HL-60/S4 (cell line): ENCODE measurements around the gene CBFA2T3.

Experiments used
- in situ Hi-C: fragments of 300-500 bp; cut with MboI; formaldehyde crosslinking; loops from 2 replicates; pipeline ENCODE4 v1.14.3; 2022; ENCODE audit warnings: low sequenced_read_pairs

CBFA2T3 gene

DNA sequence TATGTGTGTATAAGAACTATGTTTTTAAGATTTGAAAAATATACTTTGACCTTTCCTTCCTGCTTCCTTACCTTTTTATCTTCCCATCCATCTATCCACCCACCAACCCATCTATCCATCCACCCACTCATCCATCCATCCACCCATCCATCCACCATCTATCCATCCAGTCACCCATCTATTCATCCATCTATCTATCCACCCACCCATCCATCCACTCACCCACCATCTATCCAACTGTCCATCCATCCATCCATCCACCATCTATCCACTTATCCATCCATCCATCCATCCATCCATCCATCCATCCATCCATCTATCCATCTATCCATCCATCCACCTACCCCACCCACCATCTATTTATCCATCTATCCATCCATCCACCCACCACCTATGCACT, 12.4 kb downstream of the CBFA2T3 start:
- in situ Hi-C loops, result no loop called here

DNA sequence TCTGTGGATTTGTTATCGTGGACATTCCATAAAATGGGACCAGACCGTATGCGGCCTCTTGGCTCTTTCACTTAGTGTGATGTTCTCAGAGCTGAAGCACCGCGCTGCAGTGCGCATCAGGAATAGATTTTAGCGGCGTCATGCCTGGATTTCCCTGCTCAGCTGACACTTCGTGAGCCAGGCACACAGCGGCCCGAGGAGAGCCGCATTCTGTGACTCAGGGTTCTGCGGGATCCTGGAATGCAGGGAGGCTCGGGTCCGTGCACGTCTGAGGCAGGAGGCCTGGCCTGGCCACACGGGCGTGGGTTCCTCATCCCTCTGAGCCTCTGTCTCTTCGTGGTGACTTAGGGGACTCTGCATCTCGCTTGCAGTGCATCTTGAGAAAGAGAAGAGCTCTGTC, 13.4 kb downstream of the CBFA2T3 start:
- in situ Hi-C loops, result no loop called here

DNA sequence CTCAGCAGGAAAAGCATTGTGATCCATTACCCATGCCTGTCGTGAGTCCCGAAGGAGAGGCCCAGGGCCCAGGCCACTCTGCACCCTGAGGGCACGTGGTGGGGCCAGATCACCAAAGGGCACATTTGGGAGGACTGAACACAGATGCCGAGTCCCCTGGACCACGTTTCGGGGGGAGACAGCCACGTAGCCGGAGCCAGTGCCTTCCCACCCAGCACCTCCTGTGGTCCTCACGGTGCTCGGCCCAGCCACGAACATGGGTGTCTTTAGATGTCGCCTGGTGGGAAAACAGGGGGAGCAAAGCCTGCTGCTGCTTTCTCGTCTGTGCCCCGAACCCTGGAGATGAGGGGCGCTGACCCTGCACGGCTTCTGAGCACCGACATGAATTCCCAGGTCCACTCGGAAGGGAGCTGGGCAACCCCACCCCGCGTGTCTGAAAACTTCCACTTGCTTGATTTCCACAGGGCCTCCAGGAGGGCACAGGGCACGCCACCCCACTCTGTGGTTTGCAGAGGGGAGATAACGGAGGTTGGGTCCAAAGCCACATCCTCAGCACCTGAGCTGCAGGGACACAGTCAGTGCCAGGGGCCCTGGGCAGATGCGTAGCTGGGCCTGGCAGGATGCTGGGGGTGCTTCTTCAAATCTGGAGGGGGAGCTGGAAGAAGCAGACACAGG, 14.4 kb downstream of the CBFA2T3 start:
- in situ Hi-C loops, result no loop called here

DNA sequence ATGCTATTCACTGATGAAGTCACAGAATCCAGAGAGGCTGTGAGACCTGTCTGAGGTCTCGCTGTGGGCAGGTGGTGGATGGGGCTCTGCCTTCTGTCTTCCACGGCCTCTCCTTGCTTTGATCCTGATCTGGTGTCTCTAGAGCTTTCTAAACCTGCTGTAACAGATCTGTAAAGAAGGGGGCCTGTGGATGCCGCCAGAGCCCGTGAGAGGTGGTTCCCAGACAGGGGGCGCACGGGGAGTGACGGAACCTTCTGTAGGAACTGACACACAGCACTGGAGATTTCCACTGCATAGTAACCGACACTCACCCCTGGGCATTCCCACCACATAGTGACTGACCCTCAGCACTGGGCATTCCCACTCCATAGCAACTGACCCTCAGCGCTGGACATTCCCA, 16.0 kb downstream of the CBFA2T3 start:
- in situ Hi-C loops, result no loop called here

DNA sequence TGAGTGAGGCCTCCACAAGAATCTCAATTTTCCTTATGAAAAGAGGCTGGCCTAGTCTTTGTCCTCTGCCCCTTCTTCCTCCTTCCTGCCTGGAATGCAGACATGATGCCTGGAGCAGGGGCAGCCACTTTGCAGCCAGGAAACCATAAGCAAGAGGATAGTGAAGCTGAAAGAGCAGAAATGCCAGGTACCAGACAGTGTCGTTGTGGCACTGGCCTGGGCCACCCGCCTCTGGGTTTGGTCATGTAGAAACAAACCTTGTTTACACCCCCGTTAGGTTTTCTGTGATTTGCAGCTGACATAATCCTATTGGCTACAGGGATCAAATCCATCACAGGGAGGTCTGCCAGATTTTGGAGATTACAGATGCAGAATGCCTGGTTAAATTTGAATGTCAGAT, 16.5 kb downstream of the CBFA2T3 start:
- in situ Hi-C loops, result no loop called here

DNA sequence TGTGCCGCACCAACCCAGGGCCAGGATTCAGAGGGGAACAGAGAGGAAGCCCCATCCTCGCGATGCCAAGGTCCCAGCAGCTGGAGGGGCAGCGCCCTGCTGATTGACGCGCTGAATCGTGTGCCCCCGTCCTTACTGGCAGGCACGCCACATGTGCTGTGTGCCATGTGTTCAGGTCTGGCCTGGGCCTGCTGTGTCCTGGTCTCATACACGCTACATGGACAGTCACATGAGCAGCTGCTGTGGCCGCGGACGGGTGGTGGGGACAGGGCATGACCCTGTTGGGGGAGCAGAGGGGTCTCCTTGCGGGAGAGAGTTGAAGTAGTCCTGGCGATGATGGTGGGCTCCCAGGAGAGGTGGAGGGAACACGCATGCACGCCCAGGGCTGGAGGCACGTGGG, 18.0 kb downstream of the CBFA2T3 start:
- in situ Hi-C loops, result no loop called here

DNA sequence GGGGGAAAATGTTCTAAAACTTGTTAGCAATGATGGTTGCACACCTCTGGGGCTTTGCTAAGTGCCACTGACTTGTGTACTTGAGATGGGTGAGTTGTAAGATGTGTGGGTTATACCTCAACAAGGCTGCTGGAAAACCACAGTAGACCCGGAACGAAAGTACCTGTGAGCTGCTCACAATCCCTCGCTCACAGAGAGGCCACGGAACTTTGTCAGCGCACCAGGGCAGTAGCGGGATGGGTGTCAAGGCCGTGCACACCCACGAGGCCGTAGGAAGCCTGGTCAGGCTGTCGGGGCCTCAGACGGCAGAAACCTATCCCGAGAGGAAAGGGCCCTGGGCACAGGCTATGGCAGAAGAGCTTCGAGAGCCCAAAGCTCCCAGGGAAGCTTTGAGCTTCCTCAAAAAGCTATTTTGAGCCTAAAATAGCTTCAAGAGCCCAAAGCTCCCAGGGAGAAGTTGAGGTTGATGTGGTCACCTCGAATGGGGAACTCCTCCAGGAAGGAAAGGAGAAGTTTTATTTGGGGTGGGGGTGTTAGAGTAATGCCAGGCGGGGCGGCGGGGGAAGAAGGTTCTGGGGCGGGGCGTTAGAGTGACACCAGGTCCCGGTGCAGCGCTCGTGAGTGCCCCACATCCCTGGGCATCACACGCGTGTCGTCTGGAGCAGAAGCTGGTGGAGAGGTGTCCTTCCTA, 19.0 kb downstream of the CBFA2T3 start:
- in situ Hi-C loops, result no loop called here

DNA sequence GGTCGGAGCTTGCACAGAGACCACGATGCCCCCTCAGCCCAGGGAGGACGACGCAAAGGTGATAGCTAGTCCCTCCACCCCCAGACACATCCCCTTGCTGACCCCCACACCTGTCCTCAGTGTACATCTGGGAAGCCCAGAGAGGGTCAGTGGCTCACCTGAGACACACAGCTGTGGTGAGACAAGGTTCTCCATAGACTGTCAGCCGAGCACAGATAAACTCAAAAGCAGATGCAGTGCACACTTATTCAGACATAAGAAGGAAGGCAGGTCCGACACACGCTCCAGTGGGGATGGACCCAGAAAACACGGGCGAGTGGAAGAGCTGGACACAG, 19.6 kb downstream of the CBFA2T3 start:
- in situ Hi-C loops, result no loop called here

DNA sequence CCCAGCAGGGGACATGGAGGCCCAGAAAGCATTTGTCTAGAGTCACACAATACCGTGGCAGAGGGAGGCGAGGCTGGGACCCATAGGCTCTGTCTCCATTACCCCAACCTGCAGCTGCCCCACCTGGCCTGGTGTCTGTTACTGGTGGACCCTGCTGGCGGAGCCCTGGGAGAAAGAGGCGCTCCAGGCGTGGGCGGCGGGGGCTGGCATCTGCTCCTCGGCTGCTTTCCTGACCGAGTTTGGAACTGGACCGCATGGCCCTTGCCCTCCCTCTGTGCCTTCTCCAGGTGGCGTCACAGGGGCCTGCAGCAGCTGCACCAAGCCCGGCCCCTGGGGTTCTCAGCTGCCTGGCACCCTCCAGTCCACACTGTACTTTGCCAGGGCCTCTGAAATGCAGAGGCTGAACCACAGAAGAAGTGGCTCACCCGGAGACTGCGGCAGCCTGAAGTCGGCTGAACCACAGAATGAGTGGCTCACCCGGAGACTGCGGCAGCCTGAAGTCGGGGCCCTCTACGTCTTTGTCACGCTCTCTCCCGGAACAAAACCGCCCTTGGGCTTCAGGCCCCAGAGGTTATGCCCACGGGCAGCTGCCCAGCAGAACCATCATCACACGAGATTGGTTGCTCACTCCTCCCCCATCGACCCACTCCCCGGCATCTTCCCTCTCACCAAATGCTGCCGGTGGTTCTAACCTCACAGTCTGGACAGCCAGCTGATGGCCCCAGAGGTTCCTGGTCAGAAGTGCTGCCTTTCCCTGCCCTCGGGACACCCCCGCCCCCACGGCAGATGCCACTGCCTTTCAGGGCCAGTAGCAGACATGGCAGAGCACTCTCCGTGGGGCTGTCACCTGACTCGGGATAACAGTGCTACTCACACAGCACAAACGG, 20.2 kb downstream of the CBFA2T3 start:
- in situ Hi-C loops, result no loop called here

DNA sequence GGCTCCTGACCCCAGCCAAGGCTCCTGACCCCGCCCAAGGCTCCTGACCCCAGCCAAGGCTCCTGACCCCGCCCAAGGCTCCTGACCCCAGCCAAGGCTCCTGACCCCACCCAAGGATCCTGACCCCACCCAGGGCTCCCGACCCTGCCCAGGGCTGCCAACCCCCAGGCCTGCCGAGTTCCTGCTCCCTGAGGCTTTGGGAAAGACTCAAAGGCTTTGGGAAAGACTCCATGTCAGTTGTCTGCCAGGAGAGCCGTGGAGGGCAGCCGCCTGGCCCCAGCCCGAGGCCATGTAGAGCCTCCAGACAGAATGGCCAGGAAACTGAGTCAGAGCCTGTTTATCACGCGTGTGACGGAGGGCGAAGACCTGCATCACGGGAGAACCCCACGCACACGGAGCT, 21.1 kb downstream of the CBFA2T3 start:
- in situ Hi-C loops, result no loop called here

DNA sequence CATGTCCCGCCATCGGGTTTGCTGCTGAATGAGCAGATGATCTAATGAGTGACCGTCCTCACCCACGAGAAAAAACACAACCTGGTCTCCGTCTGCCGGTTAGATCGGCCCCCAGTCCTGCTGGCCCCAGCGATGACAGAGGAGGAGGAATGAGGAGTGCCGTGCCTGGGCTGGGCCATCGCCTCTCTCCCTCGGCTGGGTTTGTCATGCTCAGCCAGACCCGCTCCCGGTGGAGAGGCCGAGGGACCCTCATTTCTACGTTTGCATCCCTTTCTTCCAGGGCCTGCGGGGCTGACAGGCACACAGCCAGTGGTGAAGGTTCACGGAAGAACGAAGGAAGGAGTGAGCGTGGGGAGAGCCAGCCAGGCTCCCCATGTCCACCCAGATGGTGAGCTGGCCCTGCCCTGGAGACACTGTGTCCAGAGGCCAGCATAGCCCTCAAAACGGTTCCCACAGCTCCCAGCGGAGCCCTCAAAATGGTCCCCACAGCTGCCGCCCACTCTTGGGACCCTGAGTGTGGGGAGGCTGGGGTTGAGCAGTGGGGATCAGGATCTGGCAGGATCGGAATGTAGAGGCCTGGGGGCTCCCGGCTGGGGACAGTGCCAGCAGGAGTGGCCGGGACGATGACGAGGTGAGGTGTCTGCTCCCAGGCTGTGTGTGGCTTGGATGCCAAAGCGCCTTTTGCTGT, 23.9 kb downstream of the CBFA2T3 start:
- in situ Hi-C loops, result no loop called here

DNA sequence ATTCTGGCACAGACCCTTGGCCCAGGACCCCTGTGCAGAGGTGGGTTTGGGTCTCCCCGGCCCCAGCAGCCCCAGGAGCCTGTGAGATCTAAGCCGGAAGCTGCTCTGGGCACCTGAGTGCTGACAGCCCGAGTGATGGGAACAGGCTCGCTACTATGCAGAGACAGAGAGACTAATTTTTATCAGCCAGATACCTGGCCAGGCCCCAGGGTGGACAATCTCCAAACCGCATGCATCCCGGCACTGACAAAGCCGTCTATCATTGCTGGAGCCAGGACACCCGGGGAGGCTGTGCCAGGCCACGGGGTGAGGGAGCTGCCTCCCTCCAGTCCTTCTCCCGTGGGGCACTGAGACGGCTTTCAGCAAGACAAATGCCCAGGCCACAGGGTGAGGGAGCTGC, 25.0 kb downstream of the CBFA2T3 start:
- in situ Hi-C loops, result no loop called here

DNA sequence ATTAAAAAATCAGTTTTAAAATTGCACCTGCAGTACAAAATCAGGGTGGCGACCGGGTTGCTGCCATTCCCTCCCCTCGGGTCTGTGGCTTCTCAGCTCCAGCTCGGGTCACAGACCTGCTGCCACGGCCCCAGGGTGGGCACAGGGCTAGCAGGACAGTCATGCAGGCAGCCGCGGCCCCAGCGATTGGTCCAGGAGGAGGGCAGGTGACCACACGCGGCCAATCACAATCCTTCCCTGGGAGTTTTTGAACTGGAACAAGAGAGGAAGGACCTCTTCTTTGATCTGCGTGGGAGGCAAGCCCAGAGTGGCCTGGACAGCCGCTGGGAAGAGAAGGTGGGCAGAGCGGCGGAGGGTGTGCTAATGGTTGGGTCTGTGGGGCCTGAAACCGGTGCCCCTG, 25.5 kb downstream of the CBFA2T3 start:
- in situ Hi-C loops, result no loop called here

DNA sequence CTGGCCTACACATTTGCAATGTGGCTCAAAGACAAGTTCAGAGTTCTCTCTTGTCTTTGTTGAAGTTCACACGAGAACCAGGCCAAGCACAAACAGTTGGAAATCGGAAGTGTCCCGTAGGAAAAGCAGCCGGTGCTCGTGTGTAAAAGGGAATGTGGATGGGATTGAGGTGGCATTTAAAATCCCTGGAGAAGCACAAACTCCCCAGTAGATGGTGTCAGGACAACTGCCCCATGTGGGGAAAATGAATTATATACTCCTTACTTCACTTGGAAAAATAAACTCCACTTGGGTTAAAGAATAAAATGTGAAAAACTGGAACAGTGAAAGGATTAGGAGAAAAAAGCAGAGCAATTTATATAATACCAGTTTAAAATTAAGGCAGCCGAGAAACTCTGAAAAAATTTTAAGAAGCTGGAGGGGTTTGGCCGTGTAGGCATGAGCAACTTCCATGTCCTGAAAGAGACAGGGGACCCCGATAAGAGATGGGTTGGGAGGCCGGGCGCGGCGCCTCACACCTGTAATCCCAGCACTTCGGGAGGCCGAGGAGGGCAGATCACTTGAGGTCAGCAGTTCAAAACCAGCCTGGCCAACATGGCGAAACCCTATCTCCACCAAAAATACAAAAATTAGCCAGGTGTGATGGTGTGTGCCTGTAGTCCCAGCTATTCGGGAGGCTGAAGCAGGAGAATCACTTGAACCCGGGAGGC, 28.1 kb downstream of the CBFA2T3 start:
- in situ Hi-C loops, result loop anchor here (25.0 kb wide), 1 partner anchor 213 kb away; the partner anchor contains the start of gene CDH15

DNA sequence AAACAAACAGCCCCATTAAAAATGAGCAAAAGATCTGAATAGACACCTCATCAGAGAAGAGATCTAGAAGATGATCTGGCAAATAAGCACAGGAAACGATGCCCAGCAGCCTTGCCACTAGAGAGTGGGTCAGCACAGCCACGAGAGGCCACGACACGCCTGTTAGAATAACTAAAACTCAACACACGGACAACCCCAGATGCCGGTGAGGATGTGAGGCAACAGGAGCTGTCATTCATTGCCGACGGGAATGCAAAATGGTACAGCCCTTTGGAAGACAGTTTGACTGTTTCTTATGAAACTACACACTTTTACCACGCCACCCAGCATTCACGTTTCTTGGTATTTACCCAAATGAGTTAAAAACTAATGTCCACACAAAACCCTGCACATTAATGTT, 31.5 kb downstream of the CBFA2T3 start:
- in situ Hi-C loops, result loop anchor here (25.0 kb wide), 1 partner anchor 217 kb away; the partner anchor contains the start of gene CDH15

DNA sequence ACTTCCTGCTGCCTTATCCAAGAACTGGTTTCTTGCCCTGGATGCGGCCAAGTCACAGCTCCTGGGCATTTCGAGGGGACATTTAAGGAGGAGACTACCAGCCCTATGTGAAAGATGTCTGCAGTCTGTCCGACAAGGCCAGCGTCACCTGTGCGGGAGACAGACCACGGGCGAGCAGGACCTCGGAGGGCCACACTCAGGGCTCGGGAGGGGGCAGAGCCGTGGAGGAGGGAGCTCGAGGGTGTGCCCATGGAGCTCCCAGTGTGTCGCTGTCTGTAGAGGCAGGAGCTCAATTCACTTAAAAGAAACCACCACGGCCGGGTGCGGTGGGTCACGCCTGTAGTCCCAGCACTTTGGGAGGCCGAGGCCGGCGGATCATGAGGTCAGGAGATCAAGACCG, 33.3 kb downstream of the CBFA2T3 start:
- in situ Hi-C loops, result loop anchor here (25.0 kb wide), 1 partner anchor 219 kb away; the partner anchor contains the start of gene CDH15

DNA sequence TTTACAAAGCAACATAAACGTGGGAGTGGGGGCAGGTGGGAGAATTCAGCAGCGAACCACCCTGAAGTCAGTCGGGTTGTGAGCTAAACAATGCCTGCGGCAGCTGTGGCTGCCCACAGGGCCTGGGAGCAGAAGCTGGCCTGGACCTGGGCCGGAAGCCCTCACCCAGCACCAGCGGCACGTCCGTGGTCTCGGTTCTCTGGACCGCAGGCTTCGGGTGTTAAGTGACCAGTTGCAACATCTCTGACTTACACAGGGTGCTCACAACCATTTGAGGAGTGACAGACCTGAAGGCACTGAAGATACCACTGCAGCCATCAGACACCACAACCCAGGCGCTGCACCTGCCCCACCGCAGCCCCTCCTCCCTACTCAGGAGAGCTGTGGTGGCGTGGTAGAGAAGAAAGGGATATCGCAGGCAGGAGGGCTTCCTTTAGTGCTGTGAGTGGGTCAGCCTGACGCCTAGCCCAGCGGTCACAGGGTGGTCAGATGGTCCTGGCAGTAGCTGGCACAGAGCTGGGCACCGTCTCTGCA, 33.8 kb downstream of the CBFA2T3 start:
- in situ Hi-C loops, result loop anchor here (25.0 kb wide), 1 partner anchor 219 kb away; the partner anchor contains the start of gene CDH15

DNA sequence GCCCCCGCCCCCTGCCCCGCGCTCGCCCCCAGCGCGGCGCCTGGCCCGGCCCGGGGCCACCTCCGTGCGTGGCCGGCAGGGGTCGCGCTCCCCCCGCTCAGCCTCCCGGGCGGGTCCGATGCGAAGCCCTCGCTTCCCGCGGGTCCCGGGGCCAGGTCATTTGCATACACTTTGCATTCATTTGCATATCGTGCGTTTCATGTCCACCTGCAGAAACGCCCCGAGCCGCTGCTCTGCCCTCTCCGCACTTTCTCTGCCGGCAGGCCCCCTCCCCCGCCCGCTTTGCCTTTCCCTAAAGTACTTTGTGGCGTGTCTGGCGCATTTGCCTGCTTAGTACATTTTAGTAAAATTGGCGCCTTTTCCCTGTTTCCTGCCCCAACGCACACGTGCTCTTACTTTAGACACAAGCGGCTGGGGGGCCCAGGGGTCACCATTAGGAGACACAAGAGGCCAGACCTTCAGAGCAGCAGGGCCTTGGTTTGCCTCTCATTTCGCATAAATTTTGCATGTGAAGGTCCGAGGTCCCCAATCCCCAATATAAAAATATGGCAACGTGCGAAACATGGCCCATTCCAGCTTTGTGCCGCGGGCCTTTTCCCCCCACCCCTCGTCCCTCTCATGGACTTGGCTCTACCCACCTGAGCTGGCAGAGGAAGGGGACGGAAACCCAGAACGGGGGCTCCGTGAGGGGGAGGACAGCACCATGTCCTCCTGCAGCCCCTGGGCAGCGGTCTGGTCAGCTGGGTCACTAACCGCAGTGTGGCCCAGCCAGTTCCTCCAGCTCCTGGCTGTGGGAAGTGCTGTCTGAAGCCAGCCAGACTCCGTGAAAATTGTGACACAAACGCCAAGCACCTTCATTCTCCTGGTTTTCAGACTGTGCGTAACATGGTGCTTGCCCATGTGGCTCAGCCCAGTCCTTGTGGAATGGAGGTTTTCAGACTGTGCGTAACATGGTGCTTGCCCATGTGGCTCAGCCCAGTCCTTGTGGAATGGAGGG, 34.8 kb downstream of the CBFA2T3 start:
- in situ Hi-C loops, result loop anchor here (25.0 kb wide), 1 partner anchor 220 kb away; the partner anchor contains the start of gene CDH15
